Glutamatergic neuron (in vitro differentiated cells): ENCODE results near the gene FGF19. TPM values are rescaled to one million over a fixed set of nuclear protein-coding genes. Genes with fewer than 3 reads are reported as not detected.

ENCODE experiments used
- DNase-seq: peaks from one replicate; pipeline ENCODE4 v3.0.0; 2022
- H3K27ac Mint-ChIP-seq: one replicate; pipeline ENCODE4 v1.8.0; 2020; ENCODE audit warnings: mild to moderate bottlenecking, mixed read lengths, inconsistent platforms; ENCODE audit not compliant: unreplicated experiment
- H3K27me3 Mint-ChIP-seq: one replicate; pipeline ENCODE4 v1.8.0; 2020; ENCODE audit warnings: mild to moderate bottlenecking, moderate library complexity, mixed read lengths, inconsistent platforms; ENCODE audit not compliant: unreplicated experiment
- H3K36me3 Mint-ChIP-seq: one replicate; pipeline ENCODE4 v1.8.0; 2020; ENCODE audit warnings: mild to moderate bottlenecking, mixed read lengths, inconsistent platforms; ENCODE audit not compliant: unreplicated experiment
- H3K4me1 Mint-ChIP-seq: one replicate; pipeline ENCODE4 v1.8.0; 2020; ENCODE audit warnings: mild to moderate bottlenecking, low read depth, mixed read lengths, inconsistent platforms; ENCODE audit not compliant: unreplicated experiment
- H3K4me3 Mint-ChIP-seq: one replicate; pipeline ENCODE4 v1.8.0; 2020; ENCODE audit warnings: mild to moderate bottlenecking, mixed read lengths, inconsistent platforms; ENCODE audit not compliant: unreplicated experiment
- H3K9me3 Mint-ChIP-seq: one replicate; pipeline ENCODE4 v1.8.0; 2020; ENCODE audit warnings: mild to moderate bottlenecking, moderate library complexity, mixed read lengths, inconsistent platforms; ENCODE audit not compliant: unreplicated experiment
- long read RNA-seq: library from polyadenylated mRNA; unstranded; transcript quantifications from one replicate; pipeline ENCODE4 v2.0.0, GENCODE V29; 2020; ENCODE audit not compliant: unreplicated experiment
- total RNA-seq: library from RNA; stranded (reverse); fragmentation: NEBNext Ultra II Directional; extraction: Animal tissue kit (Norgen Biotek cat#: 25700); gene quantifications from one replicate; pipeline ENCODE4 v1.2.1, GENCODE V29; 2021; ENCODE audit not compliant: unreplicated experiment
- TF ChIP-seq, protein P1 (sequence below): fragments of 200-600 bp; sonication (generic); IDR thresholded peaks from one replicate; pipeline ENCODE4 v1.5.0; 2021; ENCODE audit not compliant: partially characterized antibody, unreplicated experiment

FGF19 gene, protein sequence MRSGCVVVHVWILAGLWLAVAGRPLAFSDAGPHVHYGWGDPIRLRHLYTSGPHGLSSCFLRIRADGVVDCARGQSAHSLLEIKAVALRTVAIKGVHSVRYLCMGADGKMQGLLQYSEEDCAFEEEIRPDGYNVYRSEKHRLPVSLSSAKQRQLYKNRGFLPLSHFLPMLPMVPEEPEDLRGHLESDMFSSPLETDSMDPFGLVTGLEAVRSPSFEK
- total RNA-seq = 5.1 TPM
- long read RNA-seq, transcript FGF19-201 (3 exons, 2,447 nt) = major isoform, 7 of 8 reads
- long read RNA-seq, partial matches to known transcripts = 1 of 8 reads
- long read RNA-seq, other reads (novel, unspliced or antisense) = 0 of 8 reads

DNA sequence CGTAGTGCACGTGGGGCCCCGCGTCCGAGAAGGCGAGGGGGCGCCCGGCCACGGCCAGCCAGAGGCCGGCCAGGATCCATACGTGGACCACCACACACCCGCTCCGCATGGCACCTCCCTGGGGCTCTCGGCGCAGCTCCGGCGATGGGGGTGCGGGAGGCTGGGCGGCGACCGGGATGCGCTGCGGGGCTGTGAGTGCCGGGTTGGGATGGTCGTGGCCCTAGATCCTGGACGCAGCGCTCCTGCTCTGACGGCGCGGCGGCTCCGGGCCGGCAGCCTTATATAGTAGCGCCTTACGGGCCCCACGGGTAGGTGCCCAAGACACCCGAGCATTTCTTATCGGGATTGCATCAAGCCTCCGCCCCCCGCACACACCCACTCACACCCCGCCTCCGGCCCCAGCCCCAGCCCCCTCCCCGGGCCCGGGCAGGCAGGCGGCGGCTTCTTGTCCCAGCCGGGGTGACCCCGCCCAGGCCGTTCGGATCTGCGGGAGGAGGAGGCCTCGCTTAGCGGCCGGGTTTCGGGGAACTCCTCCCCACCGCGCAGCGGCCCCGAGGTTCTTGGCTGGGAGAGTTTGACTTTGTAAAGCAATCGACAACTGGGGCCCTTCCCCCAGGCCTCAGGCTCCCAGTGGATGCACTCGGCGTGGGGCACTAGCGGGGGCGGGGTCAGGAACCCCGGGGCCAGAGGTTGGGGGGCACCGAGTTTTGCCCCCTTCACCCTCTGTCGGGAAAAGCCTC, at the start of gene FGF19:
Gene FGF19 (minus strand): TSS at position 255 of the 740 bp plus-strand sequence. CDS start 146 bp downstream, at position 109.
- Mint-ChIP-seq H3K4me3 (peak within 1 kb of the TSS; percentile 67), H3K27me3 (peaks cover 5% of the 10 kb centered on the region), H3K27ac (no peak within 1 kb of the TSS), H3K9me3 (no peaks in the 10 kb centered on the region), H3K36me3 (no peaks in the 10 kb centered on the region), H3K4me1 (peaks cover 17% of the 10 kb centered on the region)
- TF ChIP-seq, protein P1, sequence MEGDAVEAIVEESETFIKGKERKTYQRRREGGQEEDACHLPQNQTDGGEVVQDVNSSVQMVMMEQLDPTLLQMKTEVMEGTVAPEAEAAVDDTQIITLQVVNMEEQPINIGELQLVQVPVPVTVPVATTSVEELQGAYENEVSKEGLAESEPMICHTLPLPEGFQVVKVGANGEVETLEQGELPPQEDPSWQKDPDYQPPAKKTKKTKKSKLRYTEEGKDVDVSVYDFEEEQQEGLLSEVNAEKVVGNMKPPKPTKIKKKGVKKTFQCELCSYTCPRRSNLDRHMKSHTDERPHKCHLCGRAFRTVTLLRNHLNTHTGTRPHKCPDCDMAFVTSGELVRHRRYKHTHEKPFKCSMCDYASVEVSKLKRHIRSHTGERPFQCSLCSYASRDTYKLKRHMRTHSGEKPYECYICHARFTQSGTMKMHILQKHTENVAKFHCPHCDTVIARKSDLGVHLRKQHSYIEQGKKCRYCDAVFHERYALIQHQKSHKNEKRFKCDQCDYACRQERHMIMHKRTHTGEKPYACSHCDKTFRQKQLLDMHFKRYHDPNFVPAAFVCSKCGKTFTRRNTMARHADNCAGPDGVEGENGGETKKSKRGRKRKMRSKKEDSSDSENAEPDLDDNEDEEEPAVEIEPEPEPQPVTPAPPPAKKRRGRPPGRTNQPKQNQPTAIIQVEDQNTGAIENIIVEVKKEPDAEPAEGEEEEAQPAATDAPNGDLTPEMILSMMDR = no peak
- no peak for DNase-seq

DNA sequence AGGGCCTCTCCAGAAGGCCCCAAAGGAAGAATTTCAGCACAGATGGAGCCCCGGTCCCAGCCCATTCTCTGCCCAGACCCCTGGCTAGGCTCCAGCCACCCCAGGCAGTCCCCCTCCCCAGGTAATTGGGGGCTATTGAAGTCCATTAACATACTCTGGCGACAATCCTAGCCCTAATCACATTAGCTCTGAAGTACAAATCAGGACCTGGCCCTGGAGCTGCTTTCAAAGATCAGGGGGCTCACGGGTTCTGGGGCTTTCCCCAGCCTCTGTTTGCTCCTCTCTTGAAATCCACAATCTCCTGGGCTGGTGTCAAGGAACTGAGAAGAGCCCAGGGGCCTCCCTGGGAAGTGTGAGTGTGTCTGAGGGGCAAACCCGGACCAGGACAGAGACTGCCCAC, 49.1 kb upstream of the FGF19 start:
- TF ChIP-seq, protein P1 = no peak
- H3K27me3 Mint-ChIP-seq = peaks cover 13% of the 10 kb centered on the region
- peaks cover 3% of the 10 kb centered on the region for H3K4me1 Mint-ChIP-seq
- no peak for DNase-seq
- H3K27ac Mint-ChIP-seq = no peak overlapping the region
- H3K9me3 Mint-ChIP-seq = peaks cover 6% of the 10 kb centered on the region
- H3K36me3 Mint-ChIP-seq = peaks cover 10% of the 10 kb centered on the region
- no peak overlapping the region for H3K4me3 Mint-ChIP-seq

DNA sequence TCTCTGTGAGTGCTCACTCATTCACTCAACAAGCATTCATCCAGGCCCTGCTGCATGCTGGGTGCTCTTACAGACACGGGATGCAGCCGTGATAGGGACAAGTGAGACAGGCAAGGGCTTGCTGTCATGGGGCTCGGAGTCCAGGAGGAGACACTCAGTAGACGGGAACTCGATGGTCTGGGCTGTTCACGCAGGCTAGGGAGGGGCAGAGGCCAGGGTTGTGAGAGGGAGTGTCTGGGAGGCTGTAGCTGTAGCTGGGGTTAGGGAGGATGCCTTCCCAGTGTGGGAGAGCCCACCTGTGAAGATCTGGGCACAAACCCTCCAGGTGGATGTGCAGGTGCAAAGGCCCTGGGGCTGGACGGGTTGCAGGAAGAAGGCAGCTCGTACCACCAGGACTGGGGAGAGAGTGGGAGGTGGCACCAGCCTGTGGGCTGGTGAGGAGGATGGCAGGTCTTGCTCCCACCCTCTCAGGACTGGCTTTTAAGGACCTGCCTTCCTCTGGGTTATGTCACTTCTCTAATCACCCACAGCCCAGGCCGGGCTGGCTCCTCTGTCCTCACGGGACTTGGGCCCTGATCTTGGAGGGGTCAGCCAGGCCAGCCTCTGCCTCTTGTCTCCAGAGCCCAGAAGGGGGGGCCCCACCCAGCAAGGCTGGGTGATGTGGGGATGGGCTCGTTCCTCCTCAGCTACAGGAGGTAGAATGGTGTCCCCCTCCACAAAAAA, 47.2 kb upstream of the FGF19 start:
- Mint-ChIP-seq H3K4me3 (no peak overlapping the region), H3K27ac (no peak overlapping the region), H3K27me3 (peaks cover 6% of the 10 kb centered on the region), H3K36me3 (peaks cover 2% of the 10 kb centered on the region), H3K4me1 (peaks cover 7% of the 10 kb centered on the region), H3K9me3 (peaks cover 4% of the 10 kb centered on the region)
- DNase-seq = no peak
- TF ChIP-seq, protein P1 = no peak

DNA sequence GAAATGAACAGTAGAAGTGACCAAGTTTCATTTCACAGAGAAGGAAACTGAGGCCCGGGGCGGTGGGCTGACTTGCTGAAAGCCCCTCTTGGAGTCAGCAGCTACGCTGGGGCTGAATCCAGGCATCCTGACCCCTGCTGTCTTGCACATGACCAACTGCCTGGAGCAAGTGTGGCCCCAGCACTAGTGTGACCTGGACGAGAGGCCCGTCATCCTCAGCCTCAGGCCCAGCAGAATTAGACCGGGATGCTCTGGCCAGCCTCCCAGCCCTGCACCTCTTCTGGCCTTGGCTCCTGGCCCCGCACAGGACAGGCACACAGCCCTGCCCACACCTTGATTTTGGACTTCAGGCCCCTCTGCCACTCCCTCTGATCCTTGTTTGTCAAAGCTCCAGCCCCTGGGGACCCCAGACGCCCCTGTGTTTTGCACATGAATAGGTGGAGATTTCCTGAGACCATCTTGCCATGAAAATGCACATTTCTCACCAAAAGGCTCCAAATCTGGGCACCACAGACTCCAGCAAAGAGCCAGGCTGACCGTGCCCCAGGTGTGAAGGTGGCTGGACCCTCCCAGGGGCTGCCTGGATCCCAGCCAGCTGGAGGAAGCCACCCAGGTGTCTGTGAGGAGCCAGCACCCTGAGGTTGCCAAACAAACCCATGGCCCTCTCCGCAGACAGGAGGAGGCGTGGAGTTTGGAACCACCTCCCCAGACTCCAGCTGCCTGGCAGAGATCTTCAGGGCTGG, 46.5 kb upstream of the FGF19 start:
- Mint-ChIP-seq H3K27ac (no peak overlapping the region), H3K36me3 (no peaks in the 10 kb centered on the region), H3K4me3 (no peak overlapping the region), H3K4me1 (peaks cover 7% of the 10 kb centered on the region), H3K9me3 (peaks cover 3% of the 10 kb centered on the region), H3K27me3 (peaks cover 8% of the 10 kb centered on the region)
- TF ChIP-seq, protein P1 = no peak
- no peak for DNase-seq
